Cardiac fibroblast (primary cell): ENCODE measurements around the gene GSS.

Experiments used
- DNase-seq, 2 donors: peaks; one replicate each; pipeline versions ENCODE4 v3.0.0 to v3.0.0-alpha.2; 2010; ENCODE audit warnings: low read depth in 2 of 2
- H3K4me3 ChIP-seq, 2 donors: replicated peaks in 1 of 2; 1 replicate in 1 of 2; 2 replicates in 1 of 2; pipeline ENCODE4 v1.5.1; 2011; ENCODE audit warnings: low read depth in 2 of 2, low read length in 2 of 2, mild to moderate bottlenecking in 2 of 2, moderate library complexity in 1 of 2
- CTCF ChIP-seq: IDR thresholded peaks from one replicate; pipeline ENCODE4 v1.5.1; 2011; ENCODE audit warnings: low read depth, mild to moderate bottlenecking, low read length, inconsistent platforms

GSS gene

GRCh38 chr20:34895465-34895864 lies 60.1 kb downstream of the GSS start:
- DNase-seq: no peak
- TF ChIP-seq CTCF: no peak
- H3K4me3 ChIP-seq: no peak overlapping the region

- TF ChIP-seq CTCF: no peak
- DNase-seq: no peak
- no peak overlapping the region for H3K4me3 ChIP-seq
These were observed 60.9 kb downstream of the GSS start for GRCh38 chr20:34894723-34895122.

GRCh38 chr20:34892671-34893070 lies 62.9 kb downstream of the GSS start:
- no peak for DNase-seq
- no peak for TF ChIP-seq CTCF
- H3K4me3 ChIP-seq: no peak overlapping the region

- peak; percentile 69 to 89 for DNase-seq
- H3K4me3 ChIP-seq: no peak overlapping the region
- no peak for TF ChIP-seq CTCF
These were observed 64.2 kb downstream of the GSS start for GRCh38 chr20:34891166-34892062.

DNA sequence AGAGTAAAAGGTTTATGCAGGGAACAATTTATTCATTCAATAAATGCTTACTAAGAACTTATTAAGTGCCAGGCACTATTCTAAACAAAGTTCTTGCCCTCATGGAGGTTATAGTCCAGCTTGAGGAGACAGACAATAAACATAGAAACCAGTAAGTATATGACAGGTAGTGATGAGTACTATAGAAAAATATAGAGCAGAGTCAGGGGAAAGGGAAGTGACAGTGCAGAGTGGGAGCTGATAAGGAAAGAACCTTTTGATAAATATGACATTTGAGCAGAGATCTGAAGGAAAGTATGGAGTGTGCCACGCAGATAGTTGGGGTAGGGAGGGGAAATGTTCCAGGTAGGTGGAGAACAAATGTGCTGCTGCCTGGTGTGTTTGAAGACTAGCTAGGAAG lies 67.1 kb downstream of the GSS start:
- no peak overlapping the region for H3K4me3 ChIP-seq
- TF ChIP-seq CTCF: no peak
- DNase-seq: no peak

DNA sequence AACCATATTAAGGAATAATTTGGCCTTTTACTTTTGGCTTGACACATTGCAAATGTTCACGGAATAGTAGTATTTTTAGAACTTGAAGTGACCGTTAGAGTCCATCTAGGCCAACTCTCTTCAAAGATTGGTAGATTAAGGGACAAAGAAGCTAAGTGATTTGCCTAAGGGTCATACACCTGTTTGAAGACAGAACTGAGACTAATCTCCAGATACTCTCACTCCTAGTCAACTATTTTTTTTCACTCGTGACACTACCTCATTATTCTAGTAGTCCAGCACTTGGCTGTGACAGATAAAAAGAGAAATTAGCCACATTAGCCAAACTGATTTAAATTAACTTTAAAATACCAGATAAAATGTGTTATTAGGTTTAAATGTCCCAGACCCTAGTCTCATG lies 68.6 kb downstream of the GSS start:
- TF ChIP-seq CTCF: no peak
- no peak for DNase-seq
- H3K4me3 ChIP-seq: no peak overlapping the region
